Epithelial cell of esophagus (primary cell): ENCODE measurements around the gene NOL4L.

Experiments used
- DNase-seq: peaks from one replicate; pipeline ENCODE4 v3.0.0; 2010; ENCODE audit warnings: low read depth
- H3K4me3 ChIP-seq: 2 replicates; pipeline ENCODE4 v1.5.1; 2011; ENCODE audit warnings: mild to moderate bottlenecking, low read length, control low read depth
- TF ChIP-seq, protein P1 (sequence below): IDR thresholded peaks from 2 replicates; pipeline ENCODE4 v1.5.1; 2011; ENCODE audit warnings: low read depth, mild to moderate bottlenecking, low read length, control low read depth, inconsistent platforms; ENCODE audit not compliant: insufficient read depth; ENCODE audit errors: missing control alignments

The NOL4L gene

DNA sequence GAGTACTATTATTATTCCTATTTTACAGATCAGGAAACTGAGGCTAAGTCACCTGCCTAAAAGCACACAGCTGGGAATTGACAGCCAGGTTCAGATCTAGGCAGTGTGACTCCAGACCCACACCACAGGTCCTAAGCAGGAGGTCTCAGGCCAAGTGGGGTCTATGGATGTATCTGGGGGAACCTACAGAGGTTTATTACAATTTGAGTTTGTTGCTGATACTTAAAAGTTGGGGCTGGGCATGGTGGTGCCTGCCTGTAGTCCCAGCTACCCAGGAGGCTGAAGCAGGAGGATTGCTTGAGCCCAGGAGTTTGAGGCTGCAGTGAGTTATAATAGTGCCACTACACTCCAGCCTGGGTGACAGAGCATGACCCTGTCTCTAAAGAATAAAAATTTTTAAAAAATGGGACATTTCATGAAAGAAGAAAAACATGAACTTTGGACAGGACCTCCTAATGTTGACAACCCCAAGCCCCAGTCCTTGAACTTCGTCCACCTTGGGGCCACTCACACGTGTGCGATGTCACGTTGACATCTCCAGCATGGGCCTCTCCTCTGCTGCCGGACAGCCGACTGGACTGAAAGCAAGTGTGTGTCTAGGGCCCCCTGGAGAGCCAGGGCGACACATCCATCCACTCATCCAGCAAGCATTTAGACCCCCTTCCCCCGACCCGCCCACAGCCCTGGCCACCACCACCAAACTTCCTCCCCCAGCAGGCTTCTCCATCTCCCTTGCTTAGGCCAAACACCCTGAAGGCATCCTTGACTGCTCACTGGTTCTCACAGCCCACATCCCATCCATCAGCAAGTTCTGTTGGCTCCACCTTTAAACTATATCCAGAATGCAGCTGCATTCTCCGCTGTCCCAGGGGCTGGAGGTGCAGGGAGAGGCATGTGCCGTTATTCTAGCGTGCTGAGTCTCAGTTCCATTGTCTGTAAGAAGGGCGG is 40.0 kb downstream of the NOL4L start:
- no peak for DNase-seq
- H3K4me3 ChIP-seq = no peak overlapping the region
- TF ChIP-seq, protein P1, sequence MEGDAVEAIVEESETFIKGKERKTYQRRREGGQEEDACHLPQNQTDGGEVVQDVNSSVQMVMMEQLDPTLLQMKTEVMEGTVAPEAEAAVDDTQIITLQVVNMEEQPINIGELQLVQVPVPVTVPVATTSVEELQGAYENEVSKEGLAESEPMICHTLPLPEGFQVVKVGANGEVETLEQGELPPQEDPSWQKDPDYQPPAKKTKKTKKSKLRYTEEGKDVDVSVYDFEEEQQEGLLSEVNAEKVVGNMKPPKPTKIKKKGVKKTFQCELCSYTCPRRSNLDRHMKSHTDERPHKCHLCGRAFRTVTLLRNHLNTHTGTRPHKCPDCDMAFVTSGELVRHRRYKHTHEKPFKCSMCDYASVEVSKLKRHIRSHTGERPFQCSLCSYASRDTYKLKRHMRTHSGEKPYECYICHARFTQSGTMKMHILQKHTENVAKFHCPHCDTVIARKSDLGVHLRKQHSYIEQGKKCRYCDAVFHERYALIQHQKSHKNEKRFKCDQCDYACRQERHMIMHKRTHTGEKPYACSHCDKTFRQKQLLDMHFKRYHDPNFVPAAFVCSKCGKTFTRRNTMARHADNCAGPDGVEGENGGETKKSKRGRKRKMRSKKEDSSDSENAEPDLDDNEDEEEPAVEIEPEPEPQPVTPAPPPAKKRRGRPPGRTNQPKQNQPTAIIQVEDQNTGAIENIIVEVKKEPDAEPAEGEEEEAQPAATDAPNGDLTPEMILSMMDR = no peak

GRCh38 chr20:32544260-32544722 is 40.8 kb downstream of the NOL4L start:
- TF ChIP-seq, protein P1 = no peak
- H3K4me3 ChIP-seq = no peak overlapping the region
- DNase-seq = no peak

GRCh38 chr20:32543570-32544259 is 41.4 kb downstream of the NOL4L start:
- TF ChIP-seq, protein P1 = no peak
- H3K4me3 ChIP-seq = no peak overlapping the region
- DNase-seq = no peak

GRCh38 chr20:32542259-32542615 is 42.9 kb downstream of the NOL4L start:
- no peak overlapping the region for H3K4me3 ChIP-seq
- TF ChIP-seq, protein P1 = no peak
- no peak for DNase-seq

GRCh38 chr20:32541323-32542258 is 43.5 kb downstream of the NOL4L start:
- TF ChIP-seq, protein P1 = no peak
- DNase-seq = no peak

More at GRCh38 chr20:32541323-32542258, 43.5 kb downstream of the NOL4L start:
- H3K4me3 ChIP-seq = no peak overlapping the region
